Measurements from ENCODE around the gene IL4R.
A peak's percentile ranks its signal among the peaks of the same experiment; 100 is the strongest.
"Not testable (repeated sequence)": the region's sequence is repeated elsewhere in the genome, so short reads cannot be mapped to it uniquely, and the experiment has no call there.

The IL4R gene

DNA sequence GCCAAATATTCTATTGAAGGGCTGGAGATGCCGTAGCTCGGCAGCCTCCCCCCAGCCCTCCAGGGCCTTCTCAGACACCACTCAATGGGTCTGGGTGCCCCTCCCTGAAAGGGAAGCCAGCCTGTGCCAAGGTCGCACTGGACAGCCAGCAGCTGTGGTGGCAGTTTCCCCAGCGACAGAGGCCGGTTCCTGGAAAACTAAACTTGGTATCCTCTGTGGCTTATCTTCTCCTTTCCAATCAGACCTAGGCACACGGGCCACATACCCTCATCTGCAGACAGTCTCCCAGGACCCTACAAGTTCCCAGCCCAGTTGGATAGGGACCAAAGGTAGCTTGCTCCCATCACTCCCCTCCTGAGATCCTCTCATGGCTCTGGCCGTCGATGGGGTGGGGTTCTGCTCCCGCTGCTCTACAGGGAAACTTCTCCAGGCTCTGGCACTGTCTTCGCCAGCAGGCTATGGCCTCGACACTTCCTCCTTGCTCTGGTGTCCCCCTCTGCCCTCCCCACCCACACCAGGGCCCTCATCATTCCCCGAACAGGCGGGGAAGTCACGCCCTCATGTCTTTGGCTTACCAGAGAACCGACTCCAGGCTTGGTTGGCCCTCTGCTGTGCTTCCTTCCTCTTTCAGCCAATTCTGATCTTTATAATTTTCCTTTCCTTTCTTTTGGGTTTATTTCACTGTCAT, 69.9 kb downstream of the IL4R start:
- Histone ChIP-seq H3K9me3 (peaks cover 39% of the 10 kb centered on the region), H3K4me2 (no peak overlapping the region; the same call in 1 of the 2 replicates), H3K27ac (no peak overlapping the region), H3K36me3 (no peaks in the 10 kb centered on the region), H3K27me3 (no peaks in the 10 kb centered on the region), H3K9ac (no peak overlapping the region), H3K4me3 (no peak overlapping the region), H3K4me1 (peaks cover 11% of the 10 kb centered on the region), H4K20me1 (no peaks in the 10 kb centered on the region)
- TF ChIP-seq Cebpa-rat (IDR thresholded peaks at IDR 0.05) = no peak

DNA sequence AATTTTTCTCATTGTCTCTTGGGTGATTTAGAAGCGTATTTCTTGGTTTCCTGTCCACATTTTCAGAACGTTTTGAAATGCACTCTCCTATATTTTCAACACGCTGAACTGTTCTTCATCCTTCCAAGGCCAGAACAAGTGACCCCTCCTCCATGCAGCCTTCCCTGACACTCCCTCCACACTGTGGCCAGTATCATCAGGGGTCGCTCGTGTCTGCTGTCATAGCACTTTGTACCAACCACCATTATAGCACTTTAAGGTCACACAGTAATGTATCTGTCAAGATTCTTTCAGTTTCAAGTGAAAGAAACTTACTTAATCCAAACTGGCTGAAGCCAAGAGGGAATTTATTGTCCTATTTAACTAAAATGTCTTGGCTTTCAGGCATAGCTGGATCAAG, 70.7 kb downstream of the IL4R start:
- H3K27me3 ChIP-seq = no peaks in the 10 kb centered on the region
- no peak overlapping the region for H3K27ac ChIP-seq
- TF ChIP-seq Cebpa-rat (IDR thresholded peaks at IDR 0.05) = no peak
- H3K4me2 ChIP-seq = no peak overlapping the region
- H3K9ac ChIP-seq = no peak overlapping the region
- no peaks in the 10 kb centered on the region for H4K20me1 ChIP-seq
- no peak overlapping the region for H3K4me3 ChIP-seq
- peaks cover 46% of the 10 kb centered on the region for H3K9me3 ChIP-seq
- no peaks in the 10 kb centered on the region for H3K36me3 ChIP-seq
- H3K4me1 ChIP-seq = peaks cover 5% of the 10 kb centered on the region; the same call in 1 of the 2 replicates

DNA sequence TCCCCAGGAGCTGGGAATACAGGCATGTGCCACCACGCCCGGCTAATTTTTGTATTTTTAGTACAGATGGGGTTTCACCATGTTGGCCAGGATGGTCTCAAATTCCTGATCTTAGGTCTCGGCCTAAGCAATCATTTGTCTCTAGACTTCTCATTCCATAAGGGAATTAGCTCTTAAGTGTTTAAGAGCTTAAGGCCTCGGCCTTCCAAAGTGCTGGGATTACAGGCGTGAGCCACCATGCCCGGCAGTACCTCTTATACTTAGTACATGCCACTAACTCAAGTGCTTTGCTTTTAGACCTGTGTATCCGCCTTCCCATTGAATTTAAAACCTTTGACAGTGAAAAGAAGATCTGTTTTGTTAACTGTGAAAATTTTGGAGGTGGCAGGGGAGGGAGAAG, 71.6 kb downstream of the IL4R start:
- no peak overlapping the region for H3K27ac ChIP-seq
- peaks cover 5% of the 10 kb centered on the region; the same call in 1 of the 2 replicates for H3K4me1 ChIP-seq
- H3K4me2 ChIP-seq = no peak overlapping the region
- H3K36me3 ChIP-seq = no peaks in the 10 kb centered on the region
- H3K9me3 ChIP-seq = peaks cover 54% of the 10 kb centered on the region
- H4K20me1 ChIP-seq = no peaks in the 10 kb centered on the region
- no peaks in the 10 kb centered on the region for H3K27me3 ChIP-seq
- TF ChIP-seq Cebpa-rat (IDR thresholded peaks at IDR 0.05) = no peak
- no peak overlapping the region for H3K4me3 ChIP-seq
- no peak overlapping the region for H3K9ac ChIP-seq

DNA sequence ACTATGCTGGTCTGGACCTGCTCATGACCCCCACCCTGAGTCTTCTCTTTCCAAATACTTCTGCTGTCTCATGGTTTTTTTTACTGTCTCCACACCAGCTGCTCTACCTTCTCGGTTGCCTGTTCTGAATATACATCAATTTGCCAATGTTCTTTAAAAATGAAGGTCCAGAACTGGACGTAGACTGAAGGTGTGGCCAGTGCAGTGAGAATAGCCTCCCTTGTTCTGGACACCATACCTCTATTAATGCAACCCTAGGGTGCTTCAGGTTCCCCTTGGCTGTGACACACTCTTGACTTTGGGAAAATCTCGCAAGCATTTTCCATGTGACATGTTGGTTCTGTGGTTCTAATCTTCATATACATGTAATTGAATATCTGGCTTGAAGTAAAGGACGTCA, 72.9 kb downstream of the IL4R start:
- Histone ChIP-seq H3K4me1 (peaks cover 5% of the 10 kb centered on the region; the same call in 1 of the 2 replicates), H4K20me1 (no peaks in the 10 kb centered on the region), H3K27ac (no peak overlapping the region), H3K27me3 (no peaks in the 10 kb centered on the region), H3K4me3 (no peak overlapping the region), H3K36me3 (no peaks in the 10 kb centered on the region), H3K9me3 (peaks cover 59% of the 10 kb centered on the region), H3K4me2 (no peak overlapping the region), H3K9ac (no peak overlapping the region)
- TF ChIP-seq Cebpa-rat (IDR thresholded peaks at IDR 0.05) = no peak

DNA sequence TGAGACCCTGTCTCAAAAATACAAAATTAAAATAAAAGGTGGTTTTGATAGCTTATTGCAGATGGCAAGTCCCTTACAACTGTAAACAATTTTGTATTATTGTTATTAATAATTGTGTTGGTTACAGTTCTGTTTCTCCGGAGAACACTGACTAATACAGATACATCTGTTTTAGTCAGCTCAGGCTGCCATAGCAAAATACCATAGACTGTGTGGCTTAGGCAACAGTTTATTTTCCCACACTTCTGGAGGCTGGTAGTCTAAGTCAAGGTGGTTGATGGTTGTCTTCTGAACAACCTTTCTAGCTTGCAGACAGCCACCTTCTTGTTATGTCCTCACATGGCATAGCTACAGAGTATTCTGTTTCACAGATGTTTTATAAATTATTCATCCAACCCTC, 74.0 kb downstream of the IL4R start:
- Histone ChIP-seq H3K4me2 (no peak overlapping the region), H3K27me3 (no peaks in the 10 kb centered on the region), H3K4me3 (no peak overlapping the region), H3K9ac (no peak overlapping the region), H3K27ac (no peak overlapping the region), H3K9me3 (peaks cover 69% of the 10 kb centered on the region), H3K4me1 (peaks cover 5% of the 10 kb centered on the region; the same call in 1 of the 2 replicates), H3K36me3 (no peaks in the 10 kb centered on the region), H4K20me1 (no peaks in the 10 kb centered on the region)
- no peak for TF ChIP-seq Cebpa-rat (IDR thresholded peaks at IDR 0.05)

DNA sequence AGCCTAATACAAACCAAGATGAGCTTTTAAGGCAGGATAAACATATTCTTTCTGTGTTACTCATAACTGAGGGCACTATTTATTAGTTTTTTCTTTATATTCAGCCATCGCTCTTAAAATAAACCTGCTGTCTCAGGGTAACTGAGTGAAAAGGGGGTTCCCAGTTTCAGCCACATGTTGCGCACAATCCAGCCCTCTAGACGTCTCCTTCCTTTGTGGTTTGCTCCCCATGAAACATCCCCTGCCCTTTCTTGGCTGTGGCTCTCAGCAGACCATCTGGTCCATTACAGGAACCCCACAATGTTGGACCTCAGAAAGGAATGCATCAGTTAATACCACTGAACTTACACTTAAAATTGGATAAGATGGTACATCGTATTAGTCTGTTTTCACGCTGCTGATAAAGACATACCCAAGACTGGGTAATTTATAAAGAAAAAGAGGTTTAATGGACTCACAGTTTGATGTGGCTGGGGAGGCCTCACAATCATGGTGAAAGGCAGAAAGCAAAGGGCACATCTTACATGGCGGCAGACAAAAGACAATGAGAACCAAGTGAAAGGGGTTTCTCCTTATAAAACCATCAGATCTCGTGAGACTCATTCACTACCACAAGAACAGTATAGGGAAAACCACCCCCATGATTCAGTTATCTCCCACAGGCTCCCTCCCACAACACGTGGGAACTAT, 75.6 kb downstream of the IL4R start:
- H3K4me3 ChIP-seq = no peak overlapping the region
- H3K4me2 ChIP-seq = no peak overlapping the region
- no peak overlapping the region for H3K27ac ChIP-seq
- H3K27me3 ChIP-seq = no peaks in the 10 kb centered on the region
- no peaks in the 10 kb centered on the region for H3K4me1 ChIP-seq
- TF ChIP-seq Cebpa-rat (IDR thresholded peaks at IDR 0.05) = no peak
- peaks cover 66% of the 10 kb centered on the region for H3K9me3 ChIP-seq
- H4K20me1 ChIP-seq = no peaks in the 10 kb centered on the region
- H3K36me3 ChIP-seq = no peaks in the 10 kb centered on the region
- no peak overlapping the region for H3K9ac ChIP-seq

DNA sequence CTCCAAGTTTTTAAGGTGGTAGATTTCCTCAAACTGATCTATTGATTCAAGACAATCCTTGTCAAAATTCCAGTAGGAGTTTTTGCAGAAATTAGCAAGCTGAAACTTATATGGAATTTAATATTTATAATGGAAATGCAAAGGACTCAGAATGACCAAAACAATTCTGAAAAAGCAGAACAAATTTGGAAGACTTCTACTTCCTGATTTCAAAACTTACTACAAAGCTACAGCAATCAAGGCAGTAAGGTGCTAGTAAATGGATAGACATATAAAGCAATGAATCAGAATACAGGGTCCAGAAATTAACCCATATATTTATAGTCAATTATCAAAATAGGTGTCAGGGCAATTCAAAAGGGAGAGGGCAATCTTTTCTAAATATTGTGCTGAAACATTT, 76.4 kb downstream of the IL4R start:
- no peaks in the 10 kb centered on the region for H3K36me3 ChIP-seq
- H3K4me2 ChIP-seq = no peak overlapping the region
- H3K9me3 ChIP-seq = peaks cover 65% of the 10 kb centered on the region
- no peaks in the 10 kb centered on the region for H3K27me3 ChIP-seq
- no peak overlapping the region for H3K9ac ChIP-seq
- H3K4me3 ChIP-seq = no peak overlapping the region
- H4K20me1 ChIP-seq = no peaks in the 10 kb centered on the region
- no peak overlapping the region for H3K27ac ChIP-seq
- no peaks in the 10 kb centered on the region for H3K4me1 ChIP-seq
- no peak for TF ChIP-seq Cebpa-rat (IDR thresholded peaks at IDR 0.05)

DNA sequence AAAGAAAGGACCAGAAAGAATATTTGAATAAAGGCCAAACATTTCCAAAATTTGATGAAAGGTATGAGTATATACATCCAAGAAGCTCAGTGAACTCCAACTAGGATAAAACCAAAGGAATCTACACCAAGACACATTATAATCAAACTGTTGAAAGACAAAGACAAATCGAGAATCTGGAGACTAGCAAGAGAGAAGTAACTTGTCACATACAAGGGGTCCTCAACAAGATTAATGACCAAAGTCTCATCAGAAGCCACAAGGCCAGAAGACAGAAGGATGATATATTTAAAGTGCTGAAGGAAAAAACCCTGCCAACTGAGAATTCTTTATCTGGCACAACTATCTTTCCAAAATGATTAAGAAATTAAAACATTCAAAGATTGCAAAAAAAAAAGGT, 78.9 kb downstream of the IL4R start:
- Histone ChIP-seq H3K4me2 (no peak overlapping the region), H4K20me1 (no peaks in the 10 kb centered on the region), H3K4me1 (peaks cover 7% of the 10 kb centered on the region; the same call in 1 of the 2 replicates), H3K4me3 (no peak overlapping the region), H3K9me3 (peaks cover 69% of the 10 kb centered on the region), H3K27me3 (no peaks in the 10 kb centered on the region), H3K36me3 (no peaks in the 10 kb centered on the region), H3K9ac (no peak overlapping the region), H3K27ac (no peak overlapping the region)
- TF ChIP-seq Cebpa-rat (IDR thresholded peaks at IDR 0.05) = no peak

DNA sequence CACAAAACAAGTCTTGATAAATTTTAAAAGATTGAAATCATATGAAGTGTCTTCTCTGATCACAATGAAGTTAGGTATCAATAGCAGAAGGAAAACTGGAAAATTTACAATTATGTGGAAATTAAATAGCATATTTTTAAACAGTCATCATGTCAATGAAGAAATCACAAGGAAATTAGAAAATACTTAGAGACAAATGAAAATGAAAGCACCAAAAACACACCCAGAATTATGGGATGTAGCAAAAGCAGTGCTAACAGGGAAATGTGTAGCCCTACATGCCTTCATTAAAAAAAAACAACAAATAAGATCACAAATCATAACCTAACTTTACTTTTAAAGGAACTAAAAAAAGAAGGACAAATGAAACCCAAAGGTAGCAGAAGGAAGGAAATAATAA, 80.7 kb downstream of the IL4R start:
- Histone ChIP-seq H3K27me3 (no peaks in the 10 kb centered on the region), H3K9ac (no peak overlapping the region), H3K4me1 (peaks cover 26% of the 10 kb centered on the region), H3K9me3 (peaks cover 56% of the 10 kb centered on the region), H3K4me2 (no peak overlapping the region), H3K27ac (no peak overlapping the region), H3K4me3 (no peak overlapping the region), H4K20me1 (no peaks in the 10 kb centered on the region), H3K36me3 (no peaks in the 10 kb centered on the region)
- TF ChIP-seq Cebpa-rat (IDR thresholded peaks at IDR 0.05) = no peak

DNA sequence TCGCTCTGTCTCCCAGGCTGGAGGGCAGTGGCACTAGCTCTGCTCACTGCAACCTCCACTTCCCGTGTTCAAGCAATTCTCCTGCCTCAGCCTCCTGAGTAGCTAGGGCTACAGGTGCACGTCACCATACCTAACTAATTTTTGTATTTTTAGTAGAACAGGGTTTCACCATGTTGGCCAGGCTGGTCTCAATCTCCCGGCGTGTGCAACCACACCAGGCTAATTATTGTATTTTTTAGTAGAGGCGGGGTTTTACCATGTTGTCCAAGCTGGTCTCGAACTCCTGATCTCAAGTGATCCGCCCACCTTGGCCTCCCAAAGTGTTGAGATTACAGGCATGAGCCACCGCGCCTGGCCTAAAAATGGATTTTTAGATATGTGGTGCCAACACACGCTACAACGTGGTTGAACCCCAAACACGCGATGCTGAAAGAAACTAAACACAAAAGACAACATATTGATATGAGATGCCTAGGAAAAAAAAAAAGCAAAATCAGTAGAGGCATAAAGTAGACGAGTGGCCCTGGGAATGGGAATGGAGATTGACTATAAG, 84.6 kb downstream of the IL4R start:
- not testable (repeated sequence) for H3K4me3 ChIP-seq, H3K9ac ChIP-seq, H4K20me1 ChIP-seq, H3K36me3 ChIP-seq, H3K27me3 ChIP-seq
- Histone ChIP-seq H3K4me2 (peak overlapping the region; percentile 80), H3K27ac (peak overlapping the region; percentile 2; the same call in 1 of the 2 replicates), H3K4me1 (peaks cover 65% of the 10 kb centered on the region), H3K9me3 (peaks cover 30% of the 10 kb centered on the region; the same call in 1 of the 2 replicates)

Data from BLaER1 (cell line).